SK-N-MC (cell line): ENCODE measurements around the gene SIAE.

Experiments
- DNase-seq: peaks from one replicate; pipeline ENCODE4 v3.0.0-alpha.2; 2011; ENCODE audit warnings: low read depth, low spot score
- H3K27ac ChIP-seq: fragments of 200-600 bp; sonication (generic); 2 replicates; pipeline ENCODE4 v1.5.1; 2016; ENCODE audit warnings: mixed run types
- H3K36me3 ChIP-seq: fragments of 200-600 bp; sonication (generic); 2 replicates; pipeline ENCODE4 v1.6.1; 2017; ENCODE audit warnings: antibody characterized with exemption, low read length, mixed read lengths; ENCODE audit not compliant: insufficient read depth
- H3K4me3 ChIP-seq: fragments of 200-600 bp; sonication (generic); 2 replicates; pipeline ENCODE4 v1.5.1; 2016
- H3K9ac ChIP-seq: fragments of 200-600 bp; sonication (generic); 2 replicates; pipeline ENCODE4 v1.8.0; 2017; ENCODE audit warnings: mixed run types, mixed read lengths; ENCODE audit not compliant: insufficient read length
- H3K9me3 ChIP-seq: fragments of 200-600 bp; sonication (generic); 2 replicates; pipeline ENCODE4 v1.6.1; 2017; ENCODE audit warnings: low read depth, mild to moderate bottlenecking, antibody characterized with exemption, low read length, moderate library complexity, mixed read lengths
- EZH2 ChIP-seq: fragments of 200-600 bp; sonication (generic); IDR thresholded peaks from one replicate; pipeline ENCODE4 v1.6.1; 2017; ENCODE audit warnings: antibody characterized with exemption
- FOXP2 ChIP-seq: optimal IDR thresholded peaks from 2 replicates; pipeline ENCODE3; 2011; ENCODE audit warnings: mild to moderate bottlenecking, moderate library complexity; ENCODE audit not compliant: insufficient read depth; ENCODE audit errors: extremely low read length, control extremely low read depth
- POLR2AphosphoS5 ChIP-seq: IDR thresholded peaks from 2 replicates; pipeline ENCODE4 v1.6.1; 2012; ENCODE audit warnings: mild to moderate bottlenecking, low read depth, low read length, borderline replicate concordance

Gene SIAE, protein sequence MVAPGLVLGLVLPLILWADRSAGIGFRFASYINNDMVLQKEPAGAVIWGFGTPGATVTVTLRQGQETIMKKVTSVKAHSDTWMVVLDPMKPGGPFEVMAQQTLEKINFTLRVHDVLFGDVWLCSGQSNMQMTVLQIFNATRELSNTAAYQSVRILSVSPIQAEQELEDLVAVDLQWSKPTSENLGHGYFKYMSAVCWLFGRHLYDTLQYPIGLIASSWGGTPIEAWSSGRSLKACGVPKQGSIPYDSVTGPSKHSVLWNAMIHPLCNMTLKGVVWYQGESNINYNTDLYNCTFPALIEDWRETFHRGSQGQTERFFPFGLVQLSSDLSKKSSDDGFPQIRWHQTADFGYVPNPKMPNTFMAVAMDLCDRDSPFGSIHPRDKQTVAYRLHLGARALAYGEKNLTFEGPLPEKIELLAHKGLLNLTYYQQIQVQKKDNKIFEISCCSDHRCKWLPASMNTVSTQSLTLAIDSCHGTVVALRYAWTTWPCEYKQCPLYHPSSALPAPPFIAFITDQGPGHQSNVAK

DNA sequence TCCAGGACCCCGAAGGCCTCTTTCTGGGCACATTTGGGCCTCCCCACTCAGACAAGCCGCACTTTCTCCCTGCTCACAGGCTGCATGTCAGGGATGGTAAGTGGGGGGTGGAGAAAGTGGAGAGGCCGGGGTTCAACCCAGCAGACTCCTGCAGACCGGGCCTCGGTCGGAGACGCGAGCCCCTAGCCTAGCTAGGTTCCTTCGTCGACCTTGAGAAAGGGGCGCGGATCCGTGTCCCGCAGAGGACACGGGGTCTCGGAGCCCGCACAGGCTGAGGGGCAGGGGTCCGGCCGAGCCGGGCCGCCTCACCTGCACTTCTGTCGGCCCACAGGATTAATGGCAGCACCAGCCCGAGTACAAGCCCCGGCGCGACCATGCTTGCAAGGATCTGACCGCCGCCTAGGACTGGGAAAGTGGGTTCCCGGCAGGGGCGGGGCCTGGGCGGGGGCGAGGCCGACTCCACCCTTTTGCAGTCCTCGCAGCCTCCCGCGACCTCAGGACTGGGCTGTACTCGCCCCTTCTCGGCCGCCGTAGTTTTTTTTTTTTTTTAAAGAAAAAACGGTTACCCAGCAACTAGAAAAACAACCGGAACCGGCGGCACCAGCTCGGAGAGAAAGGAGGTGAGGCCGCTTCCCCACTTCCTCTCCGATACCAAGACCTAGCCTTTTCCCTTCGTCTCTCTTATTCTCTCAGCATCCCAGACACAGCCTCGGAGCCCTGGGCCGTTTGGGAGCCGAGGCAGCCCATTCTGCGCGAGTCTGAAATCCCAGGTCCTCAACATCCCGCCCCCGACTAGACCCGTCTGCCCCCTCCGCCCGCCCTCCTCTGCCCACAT is at the start of gene SIAE, which contains the start of gene SPA17:
Gene SIAE, minus strand, starts transcription at position 407 of the 835 bp plus-strand sequence. Its CDS starts 31 bp downstream, at position 376.
Gene SPA17, plus strand, starts transcription at position 572 of the 835 bp plus-strand sequence. CDS start 1,361 bp downstream, outside the sequence.
- Histone ChIP-seq H3K36me3 (no peaks in the 10 kb centered on the region), H3K9ac (peak within 1 kb of the TSS; percentile 60), H3K9me3 (no peaks in the 10 kb centered on the region), H3K27ac (no peak within 1 kb of the TSS), H3K4me3 (peak within 1 kb of the TSS; percentile 75)
- TF ChIP-seq POLR2AphosphoS5 (peak; percentile 71), EZH2 (no peak)
- peak; percentile 42 for DNase-seq

DNA sequence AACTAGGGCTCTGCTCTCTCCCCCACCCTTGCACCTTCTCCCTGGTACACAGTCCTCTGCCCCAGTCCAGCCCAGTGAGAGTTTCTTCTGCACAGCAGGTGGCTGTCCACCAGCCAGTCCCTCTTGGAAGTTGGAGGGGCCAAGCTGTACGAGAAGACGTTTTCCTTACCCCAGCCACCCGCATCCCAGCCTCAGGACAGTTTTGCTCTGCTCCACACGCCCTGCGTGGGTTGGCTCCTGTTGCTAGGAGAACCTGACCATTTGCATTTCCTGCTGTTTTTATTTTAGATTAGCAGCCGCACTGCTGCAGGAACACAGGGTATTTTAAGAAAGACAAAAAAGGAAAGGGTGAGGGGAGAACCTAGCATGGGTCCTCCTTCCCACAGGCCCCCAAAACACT is 48.6 kb upstream of the SIAE start:
- Histone ChIP-seq H3K9me3 (no peaks in the 10 kb centered on the region), H3K4me3 (no peak overlapping the region), H3K9ac (no peak overlapping the region), H3K36me3 (no peaks in the 10 kb centered on the region), H3K27ac (no peak overlapping the region)
- no peak for TF ChIP-seq FOXP2
- TF ChIP-seq EZH2 = no peak
- TF ChIP-seq POLR2AphosphoS5 = no peak
- DNase-seq = no peak

- H3K27ac ChIP-seq = no peak overlapping the region
- H3K36me3 ChIP-seq = no peaks in the 10 kb centered on the region
- no peaks in the 10 kb centered on the region for H3K9me3 ChIP-seq
- no peak overlapping the region for H3K4me3 ChIP-seq
- TF ChIP-seq FOXP2 (no peak), POLR2AphosphoS5 (no peak), EZH2 (no peak)
- DNase-seq = no peak
- no peak overlapping the region for H3K9ac ChIP-seq
Measured at GRCh38 chr11:124719534-124719933, 46.0 kb upstream of the SIAE start.

DNA sequence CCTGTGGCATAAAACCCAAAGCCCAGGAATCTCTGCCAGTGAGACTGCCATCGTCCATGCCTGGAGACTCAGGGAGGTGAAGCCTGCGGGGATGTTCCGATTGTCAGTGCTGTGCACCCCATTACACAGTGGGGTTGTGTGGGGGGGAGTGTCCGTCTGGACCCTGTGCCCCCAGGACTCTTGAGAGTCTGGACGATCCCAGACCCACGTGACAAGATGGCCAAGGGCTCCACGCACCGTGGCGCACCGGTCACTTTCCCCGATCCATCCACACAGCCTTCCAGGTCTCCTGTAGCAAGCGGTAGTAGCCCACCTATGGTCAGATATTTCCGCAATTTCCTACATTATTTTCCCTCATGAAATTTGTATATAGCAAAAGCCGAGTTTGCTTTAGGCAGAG is 45.3 kb upstream of the SIAE start:
- no peak for DNase-seq
- TF ChIP-seq EZH2 (no peak), POLR2AphosphoS5 (no peak), FOXP2 (no peak)
- H3K9me3 ChIP-seq = no peaks in the 10 kb centered on the region
- no peak overlapping the region for H3K9ac ChIP-seq
- H3K27ac ChIP-seq = no peak overlapping the region
- H3K36me3 ChIP-seq = no peaks in the 10 kb centered on the region
- peak overlapping the region; percentile 74 for H3K4me3 ChIP-seq

- no peak overlapping the region for H3K9ac ChIP-seq
- TF ChIP-seq EZH2 (no peak), POLR2AphosphoS5 (peak; percentile 36; the same call in 1 of the 2 replicates)
- H3K27ac ChIP-seq = no peak overlapping the region; the same call in 1 of the 2 replicates
- H3K9me3 ChIP-seq = no peaks in the 10 kb centered on the region
- peak overlapping the region; percentile 74 for H3K4me3 ChIP-seq
- H3K36me3 ChIP-seq = no peaks in the 10 kb centered on the region
- DNase-seq = no peak
Measured at GRCh38 chr11:124717786-124718651, 44.5 kb upstream of the SIAE start.

GRCh38 chr11:124717421-124717785 is 43.9 kb upstream of the SIAE start:
- no peaks in the 10 kb centered on the region for H3K36me3 ChIP-seq
- no peak for TF ChIP-seq POLR2AphosphoS5
- no peak for TF ChIP-seq FOXP2
- TF ChIP-seq EZH2 = no peak
- H3K27ac ChIP-seq = 0 out of 2 replicates have a peak overlapping the region, but pooled peaks have one; percentile 10
- no peak for DNase-seq
- H3K4me3 ChIP-seq = peak overlapping the region; percentile 74
- no peak overlapping the region for H3K9ac ChIP-seq
- H3K9me3 ChIP-seq = no peaks in the 10 kb centered on the region

DNA sequence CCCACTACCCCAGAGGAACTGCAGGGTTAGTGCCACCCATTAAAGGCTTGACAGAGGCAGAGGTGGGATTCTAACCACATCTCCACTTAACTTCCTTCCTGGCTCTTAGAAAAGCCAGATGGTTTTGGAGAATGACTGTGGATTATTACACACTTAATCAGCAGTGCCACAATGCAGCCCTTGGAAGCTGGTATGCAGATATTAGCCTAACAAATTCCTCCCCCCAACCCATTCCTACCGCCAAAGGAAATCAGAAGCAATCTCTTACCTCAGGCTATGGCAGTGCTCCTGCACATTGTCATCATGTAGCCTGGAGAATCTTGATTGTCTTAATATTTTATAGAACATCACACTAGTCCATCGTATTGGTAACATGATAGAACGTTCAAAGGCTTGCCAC is 43.1 kb upstream of the SIAE start:
- Histone ChIP-seq H3K9me3 (no peaks in the 10 kb centered on the region), H3K36me3 (no peaks in the 10 kb centered on the region), H3K4me3 (peak overlapping the region; percentile 31), H3K27ac (0 out of 2 replicates have a peak overlapping the region, but pooled peaks have one; percentile 39), H3K9ac (no peak overlapping the region)
- TF ChIP-seq POLR2AphosphoS5 (no peak), FOXP2 (no peak), EZH2 (no peak)
- DNase-seq = peak; percentile 87

DNA sequence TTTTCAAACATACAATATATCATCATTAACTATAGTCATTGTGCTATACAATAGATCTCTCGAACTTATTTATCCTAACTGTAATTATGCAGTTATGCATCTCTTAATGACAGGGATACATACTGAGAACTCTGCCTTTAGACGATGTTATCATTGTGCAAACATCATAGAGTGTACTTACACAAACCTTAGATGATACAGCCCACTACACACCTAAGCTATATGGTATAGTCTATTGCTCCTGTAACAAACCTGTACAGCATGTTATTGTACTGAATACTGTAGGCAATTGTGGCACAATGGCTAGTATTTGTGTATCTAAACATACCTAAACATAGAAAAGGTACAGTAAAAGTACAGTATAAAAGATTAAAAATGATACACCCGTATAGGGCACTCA is 38.9 kb upstream of the SIAE start:
- no peak overlapping the region for H3K9ac ChIP-seq
- TF ChIP-seq FOXP2 (no peak), POLR2AphosphoS5 (no peak), EZH2 (no peak)
- H3K9me3 ChIP-seq = no peaks in the 10 kb centered on the region
- H3K36me3 ChIP-seq = no peaks in the 10 kb centered on the region
- H3K27ac ChIP-seq = no peak overlapping the region
- H3K4me3 ChIP-seq = no peak overlapping the region
- no peak for DNase-seq
